Measurements from ENCODE around the gene CFAP20.
A peak's percentile ranks its signal among the peaks of the same experiment; 100 is the strongest.

Gene CFAP20

DNA sequence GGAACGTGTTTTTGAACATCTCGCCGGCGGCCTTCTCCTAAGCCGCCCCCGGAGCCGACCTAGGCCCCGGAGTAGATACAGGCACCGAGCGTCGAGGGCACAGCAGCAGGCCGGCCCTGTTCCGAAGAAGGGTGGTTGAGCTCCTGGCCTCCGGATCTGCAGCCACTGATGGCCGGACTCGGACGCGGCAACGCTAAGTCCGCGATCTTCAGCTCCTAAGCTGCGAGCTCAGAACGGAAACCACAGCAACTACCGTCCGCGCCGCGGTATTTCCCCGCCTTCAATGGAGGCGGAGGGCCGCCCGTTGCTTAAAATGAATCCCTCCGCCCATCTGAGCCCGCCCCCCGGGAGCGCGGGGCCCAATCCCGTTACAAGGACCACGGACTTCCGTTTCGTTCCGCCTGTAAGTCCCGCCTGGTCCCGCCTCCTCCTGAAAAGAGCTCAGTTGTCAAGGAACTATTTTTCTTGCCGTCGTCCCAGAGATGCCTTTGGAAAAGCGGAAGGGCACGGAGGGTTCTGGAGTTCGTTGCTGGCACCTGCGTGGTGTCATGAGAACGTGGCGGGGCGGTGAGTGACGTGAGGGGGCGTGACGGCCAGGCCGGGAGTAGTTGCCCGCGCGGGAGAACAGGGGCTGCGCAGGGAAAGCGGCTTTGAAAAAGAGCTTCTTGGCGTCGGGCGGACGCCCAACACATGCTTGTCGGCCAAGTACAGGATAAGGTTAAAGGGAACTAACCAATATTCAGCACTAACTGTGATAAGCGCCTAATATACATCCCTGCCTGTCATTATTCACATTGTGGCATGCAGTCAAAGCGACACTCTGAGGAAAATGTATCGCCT is at the start of gene CFAP20:
TSS of gene CFAP20 (minus strand) at position 285 of the 840 bp plus-strand sequence. CDS start at position 19, 266 bp downstream.
- peak; percentile 93 for DNase-seq

DNA sequence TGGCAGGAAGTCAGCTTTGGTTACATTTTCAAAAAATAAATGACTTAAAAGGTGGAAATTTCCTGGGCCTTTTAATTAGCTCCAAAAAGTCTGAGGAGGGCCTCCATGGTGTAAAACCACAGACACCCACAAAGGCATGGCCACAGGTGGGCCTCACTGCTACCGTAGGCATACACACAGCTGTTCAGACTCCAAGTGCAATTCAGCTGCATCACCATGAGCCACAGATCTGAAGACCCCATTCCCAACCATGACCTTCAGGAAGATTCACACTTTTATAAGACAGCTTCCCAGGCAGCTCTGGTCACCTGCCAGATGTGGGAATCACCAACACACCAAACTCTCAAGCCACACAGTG is 48.2 kb upstream of the CFAP20 start:
- no peak for DNase-seq

DNA sequence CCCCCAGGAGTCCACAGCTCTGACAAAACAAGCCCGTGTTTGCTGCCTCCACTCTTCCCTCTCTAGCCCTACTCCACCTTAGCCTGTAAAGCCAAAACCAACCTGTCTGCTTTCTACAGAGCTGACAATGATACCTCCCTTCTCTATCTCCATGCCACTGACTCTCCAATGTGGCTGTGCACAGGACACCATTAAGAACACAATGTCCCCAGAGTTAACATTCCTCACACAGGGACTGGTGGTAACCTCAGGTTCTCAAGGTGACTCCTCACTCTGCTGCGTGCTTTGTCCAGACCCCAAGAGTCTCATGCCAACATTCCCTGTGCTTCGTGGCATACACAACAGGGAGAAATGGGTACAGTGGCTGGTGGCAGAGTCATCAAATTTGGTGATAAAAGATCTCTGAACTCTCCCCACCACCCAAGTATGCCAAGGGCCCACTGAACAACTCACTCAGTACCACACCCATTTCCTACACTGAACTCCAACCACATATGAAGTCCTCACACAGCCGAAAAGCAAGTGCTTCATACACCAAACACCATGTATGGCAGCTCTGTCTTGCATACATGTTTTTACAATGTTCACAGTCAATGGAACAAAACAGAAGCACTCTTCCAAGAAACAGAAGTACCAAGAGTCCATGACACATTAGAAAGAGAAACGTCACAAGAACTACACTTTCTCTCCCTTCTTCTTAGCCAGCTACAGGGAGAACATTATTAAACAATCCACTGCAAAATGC is 47.6 kb upstream of the CFAP20 start:
- DNase-seq = no peak

GRCh38 chr16:58170223-58170622 is 41.0 kb upstream of the CFAP20 start:
- no peak for DNase-seq

DNA sequence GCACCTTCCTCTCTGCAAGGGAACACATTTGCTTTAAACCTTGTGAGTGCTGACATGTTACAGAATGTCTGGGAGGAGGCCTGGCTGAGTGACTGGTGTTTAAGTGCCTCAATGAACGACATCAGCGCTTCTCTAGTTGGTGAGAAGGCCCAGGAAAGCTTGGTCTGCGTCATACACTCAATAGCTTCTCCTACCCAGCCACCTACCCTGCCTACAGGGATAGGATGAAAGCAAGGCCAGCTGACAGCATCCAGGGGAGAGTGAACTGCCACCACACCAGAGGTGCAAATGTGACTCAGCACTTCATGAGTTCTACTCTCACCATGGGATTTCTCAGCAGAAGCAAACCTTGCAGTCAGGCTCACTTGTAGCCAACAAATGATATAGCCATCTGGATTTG is 31.7 kb upstream of the CFAP20 start:
- no peak for DNase-seq

GRCh38 chr16:58158725-58159124 is 29.5 kb upstream of the CFAP20 start:
- no peak for DNase-seq

- DNase-seq = no peak
These were observed 28.9 kb upstream of the CFAP20 start for GRCh38 chr16:58157951-58158540.

GRCh38 chr16:58157239-58157638 is 28.1 kb upstream of the CFAP20 start:
- DNase-seq = no peak

- no peak for DNase-seq
These were observed 26.7 kb upstream of the CFAP20 start for GRCh38 chr16:58155839-58156238.

- DNase-seq = no peak
These were observed 25.2 kb upstream of the CFAP20 start for GRCh38 chr16:58154345-58154744.

DNA sequence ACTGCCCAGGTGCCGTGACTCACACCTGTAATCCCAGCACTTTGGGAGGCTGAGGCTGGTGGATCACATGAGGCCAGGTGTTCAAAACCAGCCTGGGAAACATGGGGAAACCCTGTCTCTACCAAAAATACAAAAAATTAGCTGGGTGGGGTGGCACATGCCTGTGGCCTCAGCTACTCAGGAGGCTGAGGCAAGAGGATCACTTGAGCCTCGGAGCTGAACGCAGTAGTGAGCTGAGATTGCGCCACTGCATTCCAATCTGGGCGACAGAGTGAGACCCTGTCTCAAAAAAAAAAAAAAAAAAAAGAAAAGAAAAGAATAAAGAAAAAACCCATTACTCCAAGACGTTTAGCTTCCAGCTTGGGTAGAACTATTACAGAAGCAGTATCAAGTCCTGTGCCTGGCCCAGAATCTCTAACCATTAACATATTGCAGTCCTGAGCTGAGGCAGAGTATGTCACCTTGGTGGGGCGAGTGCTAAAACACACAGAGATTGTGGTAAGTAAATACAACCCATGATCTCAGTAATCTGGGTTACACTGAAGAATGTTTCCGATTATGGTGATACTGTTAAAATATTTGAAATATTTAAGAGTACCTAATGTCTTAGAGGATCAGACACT is 23.2 kb upstream of the CFAP20 start:
- no peak for DNase-seq

GRCh38 chr16:58148526-58148925 is 19.3 kb upstream of the CFAP20 start:
- no peak for DNase-seq

- no peak for DNase-seq
These were observed 18.9 kb upstream of the CFAP20 start for GRCh38 chr16:58148099-58148498.

GRCh38 chr16:58138852-58139251 is 9.7 kb upstream of the CFAP20 start:
- no peak for DNase-seq

GRCh38 chr16:58137581-58137980 is 8.4 kb upstream of the CFAP20 start:
- DNase-seq = no peak

DNA sequence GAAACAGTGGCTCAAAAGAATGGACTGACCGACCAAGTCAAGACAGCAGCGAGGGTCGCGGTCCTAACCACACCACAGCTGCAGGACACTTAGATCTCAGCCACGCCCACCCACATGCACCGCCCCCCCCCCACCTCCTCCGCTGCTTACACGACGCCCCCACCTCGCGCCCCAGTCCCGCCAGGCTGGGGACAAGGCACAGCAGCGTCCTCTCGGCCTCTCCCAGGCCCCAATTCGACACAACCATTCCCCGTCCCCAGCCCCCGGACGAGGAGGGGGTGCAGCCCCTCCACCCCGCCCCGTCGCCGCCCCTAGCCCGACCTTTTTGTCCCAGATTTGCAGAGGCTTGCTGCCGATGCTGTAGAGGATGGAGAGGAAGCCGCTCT is 477 bp downstream of the CFAP20 start:
- DNase-seq = peak; percentile 20

DNA sequence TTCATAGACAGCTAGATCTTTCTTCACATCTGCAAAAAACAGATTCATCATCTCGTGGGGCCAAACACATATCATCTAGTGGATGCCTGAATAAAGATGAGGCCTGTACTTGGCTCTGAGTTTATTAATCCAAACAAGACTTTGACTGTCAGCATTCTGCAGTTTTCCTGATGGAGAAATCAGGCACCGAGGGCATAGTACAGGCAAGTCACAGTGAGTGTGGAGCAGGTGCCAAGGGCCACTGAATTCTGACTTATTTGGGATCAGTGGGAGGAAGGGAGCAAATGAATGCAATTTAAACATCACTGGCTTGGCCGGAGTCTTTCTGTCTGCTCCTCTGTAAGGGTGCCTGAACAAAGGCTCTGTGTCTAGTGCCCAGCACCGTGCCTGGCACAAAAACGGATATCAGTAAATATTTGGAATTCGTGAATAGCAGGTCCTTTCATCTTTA is 975 bp downstream of the CFAP20 start:
- DNase-seq = no peak

DNA sequence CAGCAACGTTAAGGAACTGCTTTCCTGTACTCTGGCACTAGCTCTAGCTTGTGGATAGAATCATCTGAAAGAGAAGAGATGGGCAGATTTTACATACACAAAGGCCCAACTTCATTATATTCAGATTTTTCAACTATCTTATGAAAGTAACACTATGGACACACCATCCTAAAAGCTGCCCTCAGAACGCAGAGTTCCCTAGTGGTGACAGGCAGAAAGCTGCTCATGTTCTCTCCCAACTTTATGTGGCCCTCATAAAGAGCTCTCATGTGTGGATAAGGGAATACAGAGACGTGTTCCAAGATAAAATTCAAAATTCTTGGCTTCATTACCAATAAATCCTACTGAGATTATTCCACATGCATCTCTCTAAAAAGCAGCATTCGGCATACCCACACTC is 1.5 kb downstream of the CFAP20 start:
- DNase-seq = no peak

DNA sequence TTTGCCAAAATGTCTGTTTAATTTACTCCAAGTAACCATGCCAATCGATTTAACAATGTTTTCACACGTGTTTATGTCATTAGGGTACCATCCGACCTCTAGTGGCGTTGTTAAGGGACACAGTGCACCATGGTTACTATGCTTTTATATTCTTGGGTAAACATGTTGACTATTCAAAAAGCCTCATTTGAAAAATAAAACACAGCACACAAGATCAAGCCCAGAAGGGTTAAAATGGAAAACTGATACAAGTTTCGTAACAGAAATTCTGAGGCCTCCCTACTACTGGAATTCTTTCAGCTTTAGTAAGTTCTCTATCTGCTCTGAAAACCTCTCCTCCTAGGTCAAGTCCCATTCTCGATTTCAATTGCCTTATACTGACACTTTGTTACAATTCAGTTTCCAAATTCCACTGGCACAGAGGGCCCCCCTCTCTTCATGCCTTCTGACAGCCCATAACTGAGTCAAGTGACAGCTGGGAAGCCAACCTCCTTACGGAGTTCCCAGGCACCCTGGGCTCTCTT is 2.1 kb downstream of the CFAP20 start:
- peak; percentile 52 for DNase-seq

GRCh38 chr16:58126451-58126961 is 2.7 kb downstream of the CFAP20 start:
- no peak for DNase-seq

DNA sequence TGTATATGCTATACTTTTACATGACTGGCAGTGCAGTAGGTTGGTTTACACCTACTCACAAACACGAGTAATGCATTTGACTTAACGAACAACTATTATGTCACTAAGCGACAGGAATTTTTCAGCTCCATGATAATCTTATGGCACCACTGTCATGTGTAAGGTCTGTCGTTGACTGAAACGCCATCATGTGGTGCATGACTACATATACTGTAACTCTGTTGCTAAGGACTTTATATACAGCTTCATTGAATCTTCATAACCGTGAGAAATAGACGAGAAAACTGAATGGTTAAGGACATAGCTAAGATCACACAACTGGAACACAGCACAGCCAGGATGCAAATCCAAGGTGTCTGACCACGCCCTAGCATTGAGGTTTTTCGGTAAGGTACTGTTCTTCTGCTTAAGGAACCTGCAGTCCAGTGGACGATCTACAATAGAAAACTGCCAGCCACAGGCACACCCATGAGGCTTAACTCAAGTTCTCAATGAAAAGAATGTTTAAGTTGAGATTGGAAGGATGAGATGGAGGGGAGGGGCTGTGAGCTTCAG is 3.3 kb downstream of the CFAP20 start:
- DNase-seq = no peak

DNA sequence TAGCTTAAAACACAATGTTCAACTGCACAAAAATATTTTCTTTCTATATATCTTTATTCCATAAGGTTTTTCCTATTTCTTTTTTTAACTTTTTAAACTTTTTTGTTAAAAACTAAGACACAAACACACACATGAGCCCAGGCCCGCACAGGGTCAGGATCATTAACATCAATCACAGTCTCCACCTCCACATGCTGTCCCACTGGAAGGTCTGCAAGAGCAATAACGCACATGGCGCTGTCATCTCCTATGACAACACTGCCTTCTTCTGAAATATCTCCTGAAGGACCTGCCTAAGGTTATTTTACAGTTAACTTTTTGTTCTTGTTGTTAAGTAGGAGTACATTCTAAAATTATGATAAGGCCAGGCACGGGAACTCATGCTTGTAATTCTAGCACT is 4.1 kb downstream of the CFAP20 start:
- no peak for DNase-seq

DNA sequence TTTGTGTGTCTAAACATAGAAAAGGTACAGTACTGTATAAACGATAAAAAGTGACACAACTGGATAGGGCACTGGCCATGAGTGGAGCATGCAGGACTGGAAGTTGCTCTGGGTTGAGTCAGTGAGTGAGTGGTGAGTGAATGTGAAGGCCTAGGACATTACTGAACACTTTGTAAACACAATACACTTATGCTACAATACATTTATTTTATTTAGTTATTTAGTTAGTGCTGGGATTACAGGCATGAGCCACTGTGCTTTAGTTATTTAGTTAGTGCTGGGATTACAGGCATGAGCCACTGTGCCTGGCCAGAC is 4.6 kb downstream of the CFAP20 start:
- no peak for DNase-seq
